CD4-positive, alpha-beta T cell (primary cell): Measurements from ENCODE around the gene HSPB7. TPM values are rescaled to one million over a fixed set of nuclear protein-coding genes. Genes with fewer than 3 reads are reported as not detected.

ENCODE experiments used
- ATAC-seq: fragments of 200-7000 bp; cut with Tn5 transposase; one replicate; pipeline ENCODE4 v1.10.0; 2022; ENCODE audit warnings: mild to moderate bottlenecking; ENCODE audit not compliant: poor library complexity
- CTCF ChIA-PET: fragments of 350-600 bp; sonication (Branson Sonifier 250); formaldehyde crosslinking; loops from one replicate; lab custom pipeline; 2021; ENCODE audit warnings: antibody characterized with exemption, inconsistent platforms; lab: Charles Lee
- POLR2A ChIA-PET: fragments of 350-600 bp; sonication (Branson Sonifier 250); formaldehyde crosslinking; loops from one replicate; lab custom pipeline; 2021; ENCODE audit warnings: antibody characterized with exemption, inconsistent platforms; lab: Charles Lee
- DNase-seq, 14 experiments: peaks; one replicate each; pipeline ENCODE4 v3.0.0-alpha.2; 2013 to 2020; ENCODE audit warnings: mixed read lengths in 2 of 14
- H3K27ac ChIP-seq, 2 donors: one replicate each; pipeline versions ENCODE4 v1.5.1 to v1.7.0; 2013; ENCODE audit warnings: low read length in 2 of 2, low read depth in 1 of 2, mild to moderate bottlenecking in 1 of 2
- H3K27me3 ChIP-seq, 2 experiments: 1 replicate in 1 of 2; 2 replicates in 1 of 2; pipeline versions ENCODE4 v1.6.1 to v1.7.0; 2013; ENCODE audit warnings: low read length in 2 of 2, control low read depth in 1 of 2, mild to moderate bottlenecking in 1 of 2, moderate library complexity in 1 of 2; ENCODE audit not compliant: insufficient read depth in 2 of 2, control insufficient read depth in 1 of 2
- H3K36me3 ChIP-seq: one replicate; pipeline ENCODE4 v1.6.1; 2013; ENCODE audit warnings: low read length, control low read depth; ENCODE audit not compliant: insufficient read depth
- H3K4me1 ChIP-seq: one replicate; pipeline ENCODE4 v1.6.1; 2013; ENCODE audit warnings: low read length, control low read depth; ENCODE audit not compliant: insufficient read depth
- H3K4me3 ChIP-seq: one replicate; pipeline ENCODE4 v1.5.1; 2013; ENCODE audit warnings: mild to moderate bottlenecking, low read length, moderate library complexity
- H3K9me3 ChIP-seq, 2 experiments: 1 replicate in 1 of 2; 2 replicates in 1 of 2; pipeline versions ENCODE4 v1.6.1 to v1.7.0; 2013; ENCODE audit warnings: low read length in 2 of 2, mild to moderate bottlenecking in 2 of 2, control low read depth in 1 of 2, moderate library complexity in 1 of 2; ENCODE audit not compliant: control insufficient read depth in 1 of 2, insufficient read depth in 1 of 2
- H3K27ac Mint-ChIP-seq: one replicate; pipeline ENCODE4 v1.8.0; 2020; ENCODE audit warnings: mixed read lengths
- H3K27me3 Mint-ChIP-seq: one replicate; pipeline ENCODE4 v1.8.0; 2021; ENCODE audit warnings: mixed read lengths
- H3K36me3 Mint-ChIP-seq: one replicate; pipeline ENCODE4 v1.8.0; 2021; ENCODE audit warnings: low read depth, mixed read lengths
- H3K4me1 Mint-ChIP-seq: one replicate; pipeline ENCODE4 v1.8.0; 2021; ENCODE audit warnings: low read depth, mixed read lengths
- H3K4me3 Mint-ChIP-seq: one replicate; pipeline ENCODE4 v1.8.0; 2020; ENCODE audit warnings: mild to moderate bottlenecking, mixed read lengths
- H3K9me3 Mint-ChIP-seq: one replicate; pipeline ENCODE4 v1.8.0; 2020; ENCODE audit warnings: mixed read lengths
- intact Hi-C, 2 experiments: fragments of 100-400 bp; cut with DNase I in 1 of 2; cut with micrococcal nuclease in 1 of 2; formaldehyde crosslinking; loops; one replicate each; pipeline versions ENCODE4 v1.15.1 to v1.9.0; 2023 to 2025; cut with DNase I, micrococcal nuclease
- total RNA-seq, 174 experiments: library from RNA in 2 of 174; stranded (reverse) in 2 of 174; gene quantifications; one replicate each; pipeline ENCODE4 v1.2.3 and lab custom pipeline; 2021 to 2026
- TF ChIP-seq, protein P1 (sequence below): fragments of 200-600 bp; IDR thresholded peaks from one replicate; pipeline ENCODE4 v1.8.0; 2022; ENCODE audit warnings: antibody characterized with exemption, mild to moderate bottlenecking

The HSPB7 gene
- total RNA-seq, 2 experiments from 2014 or later: not detected

DNA sequence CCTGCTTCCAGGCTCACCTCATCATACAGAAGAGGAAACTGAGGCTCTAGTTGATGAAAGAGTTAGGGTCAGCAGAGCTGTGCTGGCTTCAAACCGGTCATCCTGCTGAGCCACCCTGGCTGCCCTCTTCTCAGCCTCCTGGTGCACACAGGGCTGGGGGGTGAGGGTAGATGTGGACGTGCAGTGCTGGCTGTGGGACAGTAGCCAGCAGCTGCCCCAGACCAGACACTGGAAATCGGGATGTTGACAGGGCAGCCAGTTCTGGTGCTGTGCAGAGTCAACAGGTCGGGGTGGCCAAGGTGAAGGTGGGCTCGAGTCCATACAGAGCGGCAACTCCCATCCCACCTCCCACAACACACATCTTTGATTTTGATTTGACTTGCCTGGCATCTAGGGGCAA, 2.5 kb upstream of the HSPB7 start:
- Histone ChIP-seq H3K27me3 (no peaks in the 10 kb centered on the region), H3K4me3 (no peak overlapping the region), H3K27ac (no peak overlapping the region), H3K4me1 (no peaks in the 10 kb centered on the region), H3K9me3 (no peaks in the 10 kb centered on the region), H3K36me3 (no peaks in the 10 kb centered on the region)
- ChIA-PET CTCF (no interaction called here), POLR2A (no interaction called here)
- Mint-ChIP-seq H3K4me3 (no peak overlapping the region), H3K27me3 (peaks cover 8% of the 10 kb centered on the region), H3K36me3 (no peaks in the 10 kb centered on the region), H3K9me3 (no peaks in the 10 kb centered on the region), H3K4me1 (no peaks in the 10 kb centered on the region), H3K27ac (no peak overlapping the region)
- intact Hi-C loops: no loop called here
- DNase-seq: no peak
- TF ChIP-seq, protein P1, sequence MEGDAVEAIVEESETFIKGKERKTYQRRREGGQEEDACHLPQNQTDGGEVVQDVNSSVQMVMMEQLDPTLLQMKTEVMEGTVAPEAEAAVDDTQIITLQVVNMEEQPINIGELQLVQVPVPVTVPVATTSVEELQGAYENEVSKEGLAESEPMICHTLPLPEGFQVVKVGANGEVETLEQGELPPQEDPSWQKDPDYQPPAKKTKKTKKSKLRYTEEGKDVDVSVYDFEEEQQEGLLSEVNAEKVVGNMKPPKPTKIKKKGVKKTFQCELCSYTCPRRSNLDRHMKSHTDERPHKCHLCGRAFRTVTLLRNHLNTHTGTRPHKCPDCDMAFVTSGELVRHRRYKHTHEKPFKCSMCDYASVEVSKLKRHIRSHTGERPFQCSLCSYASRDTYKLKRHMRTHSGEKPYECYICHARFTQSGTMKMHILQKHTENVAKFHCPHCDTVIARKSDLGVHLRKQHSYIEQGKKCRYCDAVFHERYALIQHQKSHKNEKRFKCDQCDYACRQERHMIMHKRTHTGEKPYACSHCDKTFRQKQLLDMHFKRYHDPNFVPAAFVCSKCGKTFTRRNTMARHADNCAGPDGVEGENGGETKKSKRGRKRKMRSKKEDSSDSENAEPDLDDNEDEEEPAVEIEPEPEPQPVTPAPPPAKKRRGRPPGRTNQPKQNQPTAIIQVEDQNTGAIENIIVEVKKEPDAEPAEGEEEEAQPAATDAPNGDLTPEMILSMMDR: no peak
- ATAC-seq: no peak

- Mint-ChIP-seq H3K4me1 (no peaks in the 10 kb centered on the region), H3K36me3 (no peaks in the 10 kb centered on the region), H3K9me3 (no peaks in the 10 kb centered on the region), H3K4me3 (no peak overlapping the region), H3K27me3 (peaks cover 12% of the 10 kb centered on the region), H3K27ac (no peak overlapping the region)
- TF ChIP-seq, protein P1: no peak
- Histone ChIP-seq H3K27ac (no peak overlapping the region), H3K27me3 (no peaks in the 10 kb centered on the region), H3K9me3 (no peaks in the 10 kb centered on the region), H3K4me3 (no peak overlapping the region), H3K4me1 (no peaks in the 10 kb centered on the region), H3K36me3 (no peaks in the 10 kb centered on the region)
- POLR2A ChIA-PET: no interaction called here
- DNase-seq (no peak), ATAC-seq (no peak)
- intact Hi-C loops: no loop called here
- CTCF ChIA-PET: no interaction called here
Observed at GRCh38 chr1:16019644-16020277, 1.9 kb upstream of the HSPB7 start.

- H3K27me3 ChIP-seq: no peaks in the 10 kb centered on the region
- H3K9me3 ChIP-seq: no peaks in the 10 kb centered on the region
- no peak for DNase-seq
- ATAC-seq: no peak
- Mint-ChIP-seq H3K4me1 (no peaks in the 10 kb centered on the region), H3K9me3 (no peaks in the 10 kb centered on the region), H3K27me3 (peaks cover 17% of the 10 kb centered on the region), H3K4me3 (no peak overlapping the region), H3K36me3 (no peaks in the 10 kb centered on the region), H3K27ac (no peak overlapping the region)
- H3K4me1 ChIP-seq: no peaks in the 10 kb centered on the region
- ChIA-PET CTCF (no interaction called here), POLR2A (no interaction called here)
- no peaks in the 10 kb centered on the region for H3K36me3 ChIP-seq
- TF ChIP-seq, protein P1: no peak
- H3K27ac ChIP-seq: no peak overlapping the region
- no peak overlapping the region for H3K4me3 ChIP-seq
- intact Hi-C loops: no loop called here
Observed at GRCh38 chr1:16018749-16019643, 1.2 kb upstream of the HSPB7 start.
